GM12865 (cell line): ENCODE results near the gene ATXN7.

Source experiments
- DNase-seq: peaks from one replicate; pipeline ENCODE4 v3.0.0; 2010; ENCODE audit warnings: low read depth
- H3K4me3 ChIP-seq: 2 replicates; pipeline ENCODE4 v1.5.1; 2011; ENCODE audit warnings: mild to moderate bottlenecking, low read depth, low read length, control low read depth
- CTCF ChIP-seq: IDR thresholded peaks from 2 replicates; pipeline ENCODE4 v1.5.1; 2011; ENCODE audit warnings: low read length, control low read depth, low read depth, inconsistent platforms; ENCODE audit not compliant: insufficient read depth; ENCODE audit errors: missing control alignments

ATXN7 gene

GRCh38 chr3:63863150-63864007, at the start of gene ATXN7, which contains the start of gene THOC7:
Gene ATXN7, plus strand, starts transcription at chr3:63863867. Its CDS starts 48,732 bp downstream, at chr3:63912599.
Gene THOC7, minus strand, starts transcription at chr3:63863805. Its CDS starts 15 bp downstream, at chr3:63863790.
- DNase-seq = peak; percentile 76
- peak within 1 kb of the TSS; percentile 90 for H3K4me3 ChIP-seq
- TF ChIP-seq CTCF = no peak

- no peak for DNase-seq
- TF ChIP-seq CTCF = no peak
- H3K4me3 ChIP-seq = no peak overlapping the region
Measured at GRCh38 chr3:63814237-63814636, 49.4 kb upstream of the ATXN7 start.

GRCh38 chr3:63817225-63817624, 46.4 kb upstream of the ATXN7 start:
- TF ChIP-seq CTCF = no peak
- DNase-seq = no peak
- no peak overlapping the region for H3K4me3 ChIP-seq

- peak; percentile 62 for DNase-seq
- peak; percentile 72 for TF ChIP-seq CTCF
- H3K4me3 ChIP-seq = no peak overlapping the region
Measured at GRCh38 chr3:63818282-63819150, 45.2 kb upstream of the ATXN7 start.

GRCh38 chr3:63819151-63819398, 44.6 kb upstream of the ATXN7 start, which contains the start of gene C3orf49:
Gene C3orf49, plus strand, starts transcription at chr3:63819299. Its CDS starts 173 bp downstream, at chr3:63819472.
- H3K4me3 ChIP-seq = no peak within 1 kb of the TSS
- no peak for TF ChIP-seq CTCF
- DNase-seq = no peak

- DNase-seq = no peak
- no peak for TF ChIP-seq CTCF
- no peak overlapping the region for H3K4me3 ChIP-seq
Measured at GRCh38 chr3:63824309-63824708, 39.4 kb upstream of the ATXN7 start.
